Fibroblast of skin of right quadriceps (primary cell): Measurements from ENCODE around the gene SUGCT.
A peak's percentile ranks its signal among the peaks of the same experiment; 100 is the strongest.
"Not testable (repeated sequence)": the region's sequence is repeated elsewhere in the genome, so short reads cannot be mapped to it uniquely, and the experiment has no call there.

Source experiments
- DNase-seq: peaks from one replicate; pipeline ENCODE4 v3.0.0-alpha.2; 2013

The SUGCT gene

GRCh38 chr7:40638545-40639320 is 503.9 kb downstream of the SUGCT start:
- no peak for DNase-seq

DNA sequence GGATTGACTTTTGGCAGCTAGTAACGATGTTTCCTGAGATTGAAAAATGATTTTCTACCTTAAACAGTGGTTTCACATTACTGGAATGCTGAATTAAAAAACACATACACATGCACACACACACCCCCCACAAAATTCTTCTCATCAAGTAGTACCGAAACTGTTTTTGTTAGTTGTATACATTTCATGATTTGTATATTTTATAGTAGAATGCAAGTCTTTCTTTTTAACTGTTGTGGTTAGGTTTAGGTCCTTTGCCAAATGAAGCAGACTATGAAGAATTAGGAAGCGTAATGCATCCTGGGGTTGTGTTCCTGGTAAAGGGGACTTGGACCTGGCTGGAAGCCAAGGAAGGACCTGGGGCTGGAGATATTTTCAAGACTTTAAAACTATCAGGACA is 505.8 kb downstream of the SUGCT start:
- peak; percentile 21 for DNase-seq

GRCh38 chr7:40641701-40642100 is 506.9 kb downstream of the SUGCT start:
- DNase-seq: no peak

DNA sequence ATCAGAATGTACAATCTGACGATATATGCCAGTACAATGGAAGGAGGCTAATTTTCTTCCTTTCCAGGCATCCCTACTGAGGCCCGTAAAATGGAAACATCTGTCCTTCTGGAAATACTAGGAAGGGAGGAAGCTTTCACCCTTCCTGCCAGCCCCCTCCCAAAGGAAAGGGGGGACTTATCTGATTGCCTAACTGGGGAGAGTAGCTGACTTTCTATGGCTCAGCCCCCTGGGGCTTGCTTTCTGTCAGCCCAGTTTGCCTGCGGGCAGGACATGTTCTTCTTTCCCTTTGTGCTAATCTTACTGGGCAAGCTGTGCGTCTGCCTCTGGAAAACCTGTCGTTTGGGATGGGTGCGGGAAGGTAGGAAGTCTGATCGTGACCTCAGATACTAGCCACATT is 508.9 kb downstream of the SUGCT start:
- DNase-seq: no peak

DNA sequence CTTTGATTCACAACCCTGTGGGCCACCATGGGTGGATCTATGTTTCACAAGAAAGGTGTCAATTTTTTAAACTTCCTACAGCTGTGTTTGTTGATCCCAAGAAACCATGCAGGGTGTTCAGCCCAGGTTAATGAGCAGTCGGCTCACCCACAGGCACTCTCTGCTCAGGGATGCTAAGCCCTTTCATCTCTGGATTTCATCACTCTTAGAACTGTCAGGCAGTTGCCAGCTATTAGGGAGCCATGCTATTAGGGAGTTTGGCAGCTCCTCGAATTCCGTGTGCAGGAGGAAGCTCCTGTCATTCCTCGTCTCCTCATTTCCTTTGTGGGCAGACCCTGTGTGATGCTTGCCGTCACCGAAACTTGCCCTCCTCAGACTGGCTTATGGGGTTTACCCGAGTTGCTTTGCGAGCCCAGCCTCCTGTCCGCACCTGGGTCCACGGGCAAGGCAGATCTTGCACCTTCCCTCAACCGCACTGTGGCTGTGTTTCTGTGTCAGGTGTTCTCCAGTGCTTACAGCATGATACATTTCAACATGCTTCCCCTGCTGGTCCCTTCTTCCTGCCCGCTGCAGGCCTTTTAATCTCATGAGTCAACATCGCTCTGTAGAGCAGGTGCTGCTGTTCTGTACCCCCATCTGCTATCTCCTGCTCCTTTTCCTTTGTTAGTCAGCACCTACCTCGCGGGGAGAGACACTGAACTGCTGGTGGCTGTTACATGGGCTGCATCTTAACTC is 509.8 kb downstream of the SUGCT start:
- DNase-seq: no peak

DNA sequence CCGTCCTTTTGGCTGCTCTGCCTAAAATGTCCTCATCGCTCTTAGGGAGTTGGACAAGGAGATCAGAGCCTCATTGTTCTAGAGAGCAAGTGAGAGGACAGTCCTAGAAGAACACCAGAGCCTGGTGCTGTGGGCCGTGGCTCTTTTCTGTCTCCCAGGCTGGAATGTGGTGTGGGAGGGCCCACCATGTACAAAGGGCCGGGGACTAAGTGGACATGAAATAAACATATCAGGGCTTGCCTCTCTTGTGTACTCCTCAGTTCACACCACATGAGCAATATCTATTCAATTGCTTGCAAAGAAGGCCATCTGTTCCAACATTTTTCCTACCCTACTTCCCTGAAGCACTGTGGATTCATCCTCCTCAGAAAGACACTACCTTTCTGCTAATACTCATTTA is 510.4 kb downstream of the SUGCT start:
- DNase-seq: no peak

- no peak for DNase-seq
Observed at GRCh38 chr7:40646717-40647116, 511.9 kb downstream of the SUGCT start.

GRCh38 chr7:40647719-40648118 is 512.9 kb downstream of the SUGCT start:
- peak; percentile 55 for DNase-seq

DNA sequence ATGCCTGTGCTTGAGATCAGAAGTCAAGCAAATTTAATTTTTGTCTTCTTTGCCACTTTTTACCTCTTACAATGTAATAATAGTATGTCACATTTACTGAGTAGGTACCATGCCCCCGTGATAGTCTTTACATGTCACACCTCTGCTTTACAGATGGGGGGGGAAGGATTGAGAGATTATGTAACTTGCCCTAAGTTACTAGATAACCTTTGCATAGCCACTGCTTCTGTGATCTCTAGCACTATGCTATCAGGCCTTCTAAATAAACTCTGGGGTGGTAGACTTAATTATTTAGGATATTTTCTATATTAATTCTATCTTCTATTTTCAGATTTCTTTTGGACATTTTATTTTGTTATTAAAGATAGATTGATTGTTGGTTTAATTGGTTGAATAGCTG is 514.4 kb downstream of the SUGCT start:
- no peak for DNase-seq

GRCh38 chr7:40650903-40651302 is 516.1 kb downstream of the SUGCT start:
- not testable (repeated sequence) for DNase-seq

GRCh38 chr7:40654171-40654570 is 519.4 kb downstream of the SUGCT start:
- DNase-seq: no peak

DNA sequence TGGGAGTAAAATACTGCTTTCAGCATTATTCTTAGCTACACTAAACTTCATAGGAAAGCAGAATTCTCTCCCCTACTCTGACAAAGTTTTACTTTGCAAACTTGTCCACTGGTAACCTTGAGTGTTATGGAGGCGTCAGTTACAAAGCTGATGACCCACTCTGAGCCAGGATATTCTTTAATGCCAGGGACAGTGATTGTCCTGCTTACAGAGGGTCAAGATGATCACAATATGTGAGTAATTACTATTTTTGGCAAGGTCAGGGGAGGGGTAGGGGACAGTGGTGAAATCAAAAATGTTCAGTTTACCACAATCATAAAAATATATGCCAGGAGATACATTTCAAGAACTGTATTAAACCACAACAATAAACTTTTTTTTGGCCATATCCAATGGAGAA is 520.6 kb downstream of the SUGCT start:
- no peak for DNase-seq

DNA sequence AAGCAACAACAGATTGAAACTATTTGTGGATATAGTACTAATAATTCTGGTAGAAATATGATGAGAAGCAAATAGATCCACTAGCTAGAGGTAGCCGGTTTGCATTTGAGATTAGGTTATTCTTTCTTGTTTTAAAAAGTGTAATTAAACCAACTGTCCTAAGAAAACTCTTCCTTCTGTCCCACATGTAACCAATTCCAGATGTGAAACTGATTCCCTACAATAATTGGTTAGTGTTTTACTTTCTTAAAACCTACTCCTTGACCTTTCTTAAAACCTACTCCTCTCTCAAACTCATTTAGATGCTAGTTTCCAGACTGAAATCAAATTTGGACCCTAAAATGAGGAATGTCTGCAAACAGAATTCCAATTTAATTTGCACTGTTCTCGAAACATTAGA is 521.5 kb downstream of the SUGCT start:
- no peak for DNase-seq

DNA sequence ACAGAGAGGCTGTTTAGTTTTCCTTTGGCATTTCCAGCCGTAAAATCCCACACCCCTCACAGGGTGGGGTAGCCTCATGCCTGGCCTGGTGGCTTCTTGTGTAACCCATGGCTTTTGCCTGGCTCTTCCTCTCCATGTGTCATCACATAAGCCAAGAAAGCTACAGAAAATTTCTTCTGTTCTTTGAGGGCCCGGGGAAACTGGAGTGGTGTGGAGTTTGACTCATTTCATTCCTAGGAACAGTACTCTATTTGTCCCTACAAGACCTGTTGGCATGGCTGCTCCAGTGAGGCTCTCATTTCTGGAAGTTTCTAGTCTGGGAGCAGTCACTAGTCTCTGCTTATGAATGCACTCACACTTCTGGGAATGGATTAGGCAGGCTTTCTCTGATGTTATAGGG is 523.9 kb downstream of the SUGCT start:
- peak; percentile 34 for DNase-seq

DNA sequence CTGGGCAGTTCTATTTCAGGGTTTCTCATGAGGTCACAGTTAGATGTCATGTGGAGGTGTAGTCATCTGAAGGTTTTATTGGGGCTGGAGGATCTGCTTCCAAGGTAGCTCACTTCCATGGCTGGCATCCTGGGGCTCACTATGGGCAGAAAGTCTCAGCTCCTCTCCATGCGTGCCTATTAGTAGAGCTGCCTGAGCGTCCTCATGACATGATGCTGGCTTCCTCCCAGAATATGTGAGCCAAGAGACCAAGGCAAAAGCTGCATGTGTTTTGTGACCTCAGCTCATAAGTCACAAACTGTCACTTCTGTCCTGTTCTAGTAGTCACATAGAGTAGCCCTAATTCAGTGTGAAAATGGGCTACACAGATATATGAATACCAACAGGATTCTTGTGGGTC is 524.4 kb downstream of the SUGCT start:
- DNase-seq: peak; percentile 14

DNA sequence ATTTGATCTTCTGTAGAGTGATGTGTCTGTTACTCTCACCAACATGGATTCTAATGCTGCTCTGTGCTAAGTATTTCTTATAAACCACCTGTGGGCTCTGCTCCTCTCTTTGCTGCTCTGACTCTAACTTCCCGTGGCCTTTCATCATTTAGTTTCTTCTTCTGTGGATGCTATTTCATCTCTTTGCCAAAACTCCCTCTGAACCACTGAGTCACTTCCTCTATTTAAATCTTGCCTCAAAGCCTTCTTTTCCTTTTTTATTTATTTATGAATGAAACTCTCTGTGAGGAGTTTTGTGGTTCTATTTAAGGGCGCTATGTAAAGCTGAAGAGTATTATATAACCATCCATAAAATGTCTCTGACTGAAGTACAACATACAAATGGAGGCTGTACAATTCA is 538.5 kb downstream of the SUGCT start:
- DNase-seq: peak; percentile 85

DNA sequence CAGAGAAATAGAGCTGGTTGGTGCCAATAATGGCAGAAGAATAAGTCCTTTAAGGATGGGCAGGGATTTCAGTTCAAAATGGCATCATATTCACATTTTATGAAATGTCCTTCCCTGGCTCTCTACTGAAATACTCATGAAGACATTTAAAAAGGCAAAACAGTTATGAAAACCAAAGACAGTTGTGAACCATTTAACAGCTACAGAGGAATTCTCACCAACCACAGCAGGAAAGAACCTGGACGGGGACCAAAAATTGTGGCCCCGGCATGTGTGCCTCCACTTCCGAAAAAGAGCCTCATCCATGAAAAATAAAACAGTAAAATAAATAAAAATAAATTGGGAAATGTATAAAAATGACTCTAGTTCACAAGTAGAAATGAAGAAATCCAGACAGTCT is 539.5 kb downstream of the SUGCT start:
- peak; percentile 44 for DNase-seq

GRCh38 chr7:40675741-40676140 is 540.9 kb downstream of the SUGCT start:
- no peak for DNase-seq

- DNase-seq: peak; percentile 45
Observed at GRCh38 chr7:40676221-40676620, 541.4 kb downstream of the SUGCT start.

DNA sequence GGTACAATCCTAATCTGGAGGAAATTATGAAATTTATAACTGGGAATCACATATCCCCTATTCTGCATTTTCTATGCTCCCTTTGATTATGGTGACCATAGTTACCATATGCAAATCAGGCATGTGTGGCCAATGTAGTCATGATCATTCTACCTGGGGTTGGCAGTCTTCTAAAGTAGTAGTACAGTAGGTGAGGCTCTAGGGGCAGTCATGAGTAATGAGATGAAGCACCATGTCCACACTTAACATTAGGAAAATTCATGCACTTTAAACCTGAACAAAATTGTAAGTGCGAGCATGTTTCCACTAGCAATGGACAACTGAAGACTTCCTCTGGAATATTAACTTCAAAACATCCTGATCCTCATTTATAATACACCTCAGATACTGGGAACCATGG is 545.9 kb downstream of the SUGCT start:
- no peak for DNase-seq

GRCh38 chr7:40682696-40683095 is 547.9 kb downstream of the SUGCT start:
- DNase-seq: peak; percentile 47

DNA sequence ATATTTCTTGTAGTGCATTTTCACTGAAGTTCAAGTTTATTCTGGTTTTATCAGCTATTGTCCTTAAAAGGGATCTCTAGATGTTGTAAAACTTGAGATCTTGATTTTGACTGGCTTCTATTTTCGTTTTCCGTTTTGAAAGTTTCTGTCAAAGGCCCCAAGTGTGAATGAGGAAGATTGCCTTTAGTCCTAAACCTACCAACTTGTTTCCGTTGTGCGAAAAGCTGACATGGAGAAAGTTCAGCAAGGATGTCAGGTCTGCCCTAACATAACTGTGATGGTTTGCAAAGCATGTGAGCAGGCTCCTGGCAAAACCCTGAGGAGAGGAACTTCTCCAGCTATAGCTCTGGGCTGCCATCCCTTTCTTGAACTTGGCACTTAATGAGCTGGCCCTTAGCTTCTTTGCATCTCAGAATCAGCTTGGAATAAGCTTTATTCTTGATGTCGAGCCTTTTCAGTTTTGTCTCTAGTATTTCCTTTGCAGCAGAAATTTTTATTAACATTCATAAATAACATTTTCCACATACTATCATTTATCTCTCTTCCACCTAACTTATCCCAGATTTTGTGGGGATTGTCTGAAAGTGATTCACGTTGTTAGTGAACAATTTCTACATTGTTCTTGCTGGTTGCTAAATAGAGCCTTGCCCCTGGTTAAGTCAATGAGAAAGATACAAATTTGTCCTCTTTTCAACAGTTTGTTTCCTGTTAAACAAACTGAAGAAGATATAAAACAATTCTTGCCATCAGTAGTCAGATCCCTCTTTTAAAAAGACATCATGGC is 559.4 kb downstream of the SUGCT start:
- DNase-seq: no peak

DNA sequence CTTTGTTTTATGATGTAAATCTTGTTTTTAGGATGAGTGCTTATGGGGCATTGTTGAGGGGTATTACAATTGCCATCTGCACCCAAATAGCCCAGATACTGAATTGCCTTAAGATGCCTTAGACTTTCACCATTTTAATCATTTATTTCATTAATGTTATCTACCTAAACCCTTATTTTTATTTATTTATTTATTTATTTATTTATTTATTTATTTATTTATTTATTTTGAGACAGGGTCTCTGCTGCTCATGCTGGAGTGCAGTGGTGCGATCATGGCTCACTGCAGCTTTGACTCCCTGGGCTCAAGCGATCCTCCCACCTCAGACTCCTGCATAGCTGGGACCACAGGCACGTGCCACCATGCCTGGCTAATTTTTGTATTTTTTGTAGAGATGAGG is 560.2 kb downstream of the SUGCT start:
- no peak for DNase-seq

DNA sequence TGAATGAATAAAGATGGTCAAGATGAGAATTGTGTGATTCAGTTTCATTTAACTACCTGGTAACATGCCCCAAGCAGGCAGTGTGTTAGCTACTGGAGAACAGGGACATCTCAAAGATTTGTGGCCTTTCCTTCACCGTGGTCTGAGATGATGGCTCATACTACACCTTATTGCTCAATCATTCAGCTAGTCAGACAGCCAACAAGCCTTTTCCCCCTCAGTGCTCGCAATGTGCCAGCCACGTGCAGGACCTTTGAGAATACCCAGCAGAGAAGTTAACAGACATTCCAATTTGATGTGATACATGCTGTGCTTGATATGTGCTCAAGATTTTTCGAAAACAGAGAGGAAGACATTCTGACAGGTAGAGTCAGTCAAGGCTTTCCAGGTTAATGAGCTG is 562.8 kb downstream of the SUGCT start:
- DNase-seq: no peak
